ENCODE data around the gene CNTNAP5.

CNTNAP5 gene

GRCh38 chr2:124542932-124543640 is 518.0 kb downstream of the CNTNAP5 start:
- DNase-seq = no peak
- Mint-ChIP-seq H3K9me3 (peaks cover 5% of the 10 kb centered on the region), H3K36me3 (no peaks in the 10 kb centered on the region), H3K4me1 (no peaks in the 10 kb centered on the region), H3K4me3 (no peak overlapping the region), H3K27ac (no peak overlapping the region), H3K27me3 (no peaks in the 10 kb centered on the region)
- CTCF ChIA-PET = no interaction called here

GRCh38 chr2:124547700-124548099 is 522.6 kb downstream of the CNTNAP5 start:
- Mint-ChIP-seq H3K4me3 (no peak overlapping the region), H3K9me3 (no peaks in the 10 kb centered on the region), H3K4me1 (no peaks in the 10 kb centered on the region), H3K36me3 (no peaks in the 10 kb centered on the region), H3K27ac (no peak overlapping the region), H3K27me3 (no peaks in the 10 kb centered on the region)
- DNase-seq = no peak
- CTCF ChIA-PET = no interaction called here

GRCh38 chr2:124558277-124558905 is 533.3 kb downstream of the CNTNAP5 start:
- no peaks in the 10 kb centered on the region for H3K36me3 Mint-ChIP-seq
- CTCF ChIA-PET = no interaction called here
- no peak overlapping the region for H3K4me3 Mint-ChIP-seq
- H3K27ac Mint-ChIP-seq = no peak overlapping the region
- H3K27me3 Mint-ChIP-seq = no peaks in the 10 kb centered on the region
- no peaks in the 10 kb centered on the region for H3K9me3 Mint-ChIP-seq
- DNase-seq = no peak
- no peaks in the 10 kb centered on the region for H3K4me1 Mint-ChIP-seq

GRCh38 chr2:124559236-124559635 is 534.1 kb downstream of the CNTNAP5 start:
- no peaks in the 10 kb centered on the region for H3K9me3 Mint-ChIP-seq
- no peak overlapping the region for H3K27ac Mint-ChIP-seq
- no peaks in the 10 kb centered on the region for H3K4me1 Mint-ChIP-seq
- CTCF ChIA-PET = no interaction called here
- no peaks in the 10 kb centered on the region for H3K27me3 Mint-ChIP-seq
- H3K36me3 Mint-ChIP-seq = no peaks in the 10 kb centered on the region
- DNase-seq = no peak
- no peak overlapping the region for H3K4me3 Mint-ChIP-seq

- Mint-ChIP-seq H3K27me3 (no peaks in the 10 kb centered on the region), H3K36me3 (no peaks in the 10 kb centered on the region), H3K9me3 (peaks cover 3% of the 10 kb centered on the region), H3K4me1 (no peaks in the 10 kb centered on the region), H3K27ac (no peak overlapping the region), H3K4me3 (no peak overlapping the region)
- no peak for DNase-seq
- CTCF ChIA-PET = no interaction called here
Measured at GRCh38 chr2:124560592-124561112, 535.6 kb downstream of the CNTNAP5 start.

- H3K36me3 Mint-ChIP-seq = no peaks in the 10 kb centered on the region
- no peaks in the 10 kb centered on the region for H3K4me1 Mint-ChIP-seq
- H3K27me3 Mint-ChIP-seq = no peaks in the 10 kb centered on the region
Measured at GRCh38 chr2:124561486-124561885, 536.4 kb downstream of the CNTNAP5 start.

GRCh38 chr2:124563426-124563825 is 538.3 kb downstream of the CNTNAP5 start:
- Mint-ChIP-seq H3K27me3 (no peaks in the 10 kb centered on the region), H3K36me3 (no peaks in the 10 kb centered on the region), H3K9me3 (peaks cover 3% of the 10 kb centered on the region), H3K4me3 (no peak overlapping the region), H3K4me1 (no peaks in the 10 kb centered on the region), H3K27ac (no peak overlapping the region)
- CTCF ChIA-PET = no interaction called here
- no peak for DNase-seq

More at GRCh38 chr2:124561486-124561885, 536.4 kb downstream of the CNTNAP5 start:
- no peak overlapping the region for H3K4me3 Mint-ChIP-seq
- DNase-seq = no peak
- CTCF ChIA-PET = no interaction called here
- no peak overlapping the region for H3K27ac Mint-ChIP-seq
- peaks cover 3% of the 10 kb centered on the region for H3K9me3 Mint-ChIP-seq

GRCh38 chr2:124566518-124566970 is 541.5 kb downstream of the CNTNAP5 start:
- no peak for DNase-seq
- Mint-ChIP-seq H3K9me3 (peaks cover 3% of the 10 kb centered on the region), H3K36me3 (no peaks in the 10 kb centered on the region), H3K27ac (no peak overlapping the region), H3K4me1 (no peaks in the 10 kb centered on the region), H3K4me3 (no peak overlapping the region), H3K27me3 (no peaks in the 10 kb centered on the region)
- CTCF ChIA-PET = no interaction called here

- CTCF ChIA-PET = no interaction called here
Measured at GRCh38 chr2:124570872-124571271, 545.8 kb downstream of the CNTNAP5 start.

GRCh38 chr2:124571836-124572235 is 546.7 kb downstream of the CNTNAP5 start:
- no peak overlapping the region for H3K27ac Mint-ChIP-seq
- H3K4me3 Mint-ChIP-seq = no peak overlapping the region
- no peaks in the 10 kb centered on the region for H3K9me3 Mint-ChIP-seq
- no peaks in the 10 kb centered on the region for H3K4me1 Mint-ChIP-seq
- CTCF ChIA-PET = no interaction called here
- H3K27me3 Mint-ChIP-seq = no peaks in the 10 kb centered on the region
- no peaks in the 10 kb centered on the region for H3K36me3 Mint-ChIP-seq
- no peak for DNase-seq

More at GRCh38 chr2:124570872-124571271, 545.8 kb downstream of the CNTNAP5 start:
- H3K4me3 Mint-ChIP-seq = no peak overlapping the region
- H3K4me1 Mint-ChIP-seq = no peaks in the 10 kb centered on the region
- no peaks in the 10 kb centered on the region for H3K9me3 Mint-ChIP-seq
- DNase-seq = no peak
- H3K27me3 Mint-ChIP-seq = no peaks in the 10 kb centered on the region
- H3K27ac Mint-ChIP-seq = no peak overlapping the region
- no peaks in the 10 kb centered on the region for H3K36me3 Mint-ChIP-seq

- Mint-ChIP-seq H3K9me3 (no peaks in the 10 kb centered on the region), H3K27me3 (no peaks in the 10 kb centered on the region), H3K27ac (no peak overlapping the region), H3K4me3 (no peak overlapping the region), H3K4me1 (no peaks in the 10 kb centered on the region), H3K36me3 (no peaks in the 10 kb centered on the region)
- DNase-seq = no peak
- CTCF ChIA-PET = no interaction called here
Measured at GRCh38 chr2:124572934-124573634, 548.0 kb downstream of the CNTNAP5 start.

GRCh38 chr2:124575497-124575896 is 550.4 kb downstream of the CNTNAP5 start:
- Mint-ChIP-seq H3K36me3 (no peaks in the 10 kb centered on the region), H3K9me3 (no peaks in the 10 kb centered on the region), H3K27me3 (no peaks in the 10 kb centered on the region), H3K4me1 (no peaks in the 10 kb centered on the region), H3K4me3 (no peak overlapping the region), H3K27ac (no peak overlapping the region)
- DNase-seq = no peak
- CTCF ChIA-PET = no interaction called here

GRCh38 chr2:124580263-124580662 is 555.2 kb downstream of the CNTNAP5 start:
- Mint-ChIP-seq H3K4me1 (no peaks in the 10 kb centered on the region), H3K9me3 (peaks cover 2% of the 10 kb centered on the region), H3K27me3 (no peaks in the 10 kb centered on the region), H3K27ac (no peak overlapping the region), H3K36me3 (no peaks in the 10 kb centered on the region), H3K4me3 (no peak overlapping the region)
- CTCF ChIA-PET = no interaction called here
- no peak for DNase-seq

- Mint-ChIP-seq H3K9me3 (peaks cover 2% of the 10 kb centered on the region), H3K4me1 (no peaks in the 10 kb centered on the region), H3K27ac (no peak overlapping the region), H3K36me3 (no peaks in the 10 kb centered on the region), H3K4me3 (no peak overlapping the region), H3K27me3 (no peaks in the 10 kb centered on the region)
- CTCF ChIA-PET = no interaction called here
- no peak for DNase-seq
Measured at GRCh38 chr2:124582387-124582786, 557.3 kb downstream of the CNTNAP5 start.

GRCh38 chr2:124584615-124585014 is 559.5 kb downstream of the CNTNAP5 start:
- CTCF ChIA-PET = no interaction called here

More at GRCh38 chr2:124584615-124585014, 559.5 kb downstream of the CNTNAP5 start:
- no peak overlapping the region for H3K27ac Mint-ChIP-seq
- H3K36me3 Mint-ChIP-seq = no peaks in the 10 kb centered on the region
- H3K9me3 Mint-ChIP-seq = peaks cover 2% of the 10 kb centered on the region
- no peak for DNase-seq
- no peaks in the 10 kb centered on the region for H3K27me3 Mint-ChIP-seq
- H3K4me3 Mint-ChIP-seq = no peak overlapping the region
- no peaks in the 10 kb centered on the region for H3K4me1 Mint-ChIP-seq

Measured in activated naive CD4-positive, alpha-beta T cell treated with anti-CD3 and anti-CD28 coated beads, Interleukin-2, amount 10 ng/mL, durations not matched to agents 7 days and 5 days (primary cell).